ENCODE results near the gene NUP133. TPM values are rescaled to one million over a fixed set of nuclear protein-coding genes. Genes with fewer than 3 reads are reported as not detected.

Gene NUP133
- total and polyA plus RNA-seq, 2 donors (not counting 1 experiment from before 2014, with no cell fraction given), result 10.5 to 50.5 TPM

DNA sequence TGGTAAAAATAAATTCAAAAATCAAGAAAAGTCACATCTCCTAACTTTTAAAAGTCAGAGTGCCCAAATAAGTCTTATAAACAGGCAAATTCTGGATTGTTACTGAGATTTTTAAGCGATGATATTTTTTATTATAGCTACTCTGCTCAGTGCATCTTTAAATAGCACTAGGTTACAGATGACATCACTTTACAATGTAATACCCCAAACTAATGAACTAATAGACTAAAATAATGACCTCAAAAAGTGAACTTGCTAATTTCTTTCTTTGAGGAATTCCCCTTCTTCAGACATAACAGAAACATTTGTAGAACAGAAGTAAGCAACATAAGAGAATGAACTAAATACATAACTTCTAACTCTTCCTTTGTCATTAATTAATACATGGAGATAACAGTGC is 41.3 kb downstream of the NUP133 start:
- no peak for DNase-seq
- no CpG with 5 or more reads among the region's 1 CpG for WGBS (ENCODE audit: insufficient coverage)
- H3K9me3 Mint-ChIP-seq (ENCODE audit: insufficient read depth), result no peaks in the 10 kb centered on the region
- Histone ChIP-seq H3K9me3 (ENCODE audit: control extremely low read depth in 1 of 3, control insufficient read depth in 2 of 3, insufficient read depth in 1 of 3, low read length in 2 of 3) (no peaks in the 10 kb centered on the region), H3K36me3 (replicated peaks in 1 of 2; ENCODE audit: control extremely low read depth in 1 of 2, control insufficient read depth in 1 of 2, extremely low read depth in 1 of 2, insufficient read depth in 2 of 2, low read length in 1 of 2) (peaks cover 21 to 82% of the 10 kb centered on the region in 2 experiments), H3K4me1 (ENCODE audit: control insufficient read depth in 2 of 2, insufficient read depth in 2 of 2, low read length in 2 of 2) (no peaks in the 10 kb centered on the region), H4K20me1 (ENCODE audit: control insufficient read depth, insufficient read depth, low read length, poor library complexity, severe bottlenecking) (no peaks in the 10 kb centered on the region), H3K27ac (ENCODE audit: low read length in 2 of 2) (no peak overlapping the region), H3K79me2 (ENCODE audit: control insufficient read depth, insufficient read depth, low read length) (no peaks in the 10 kb centered on the region), H2AFZ (ENCODE audit: insufficient read depth, low read depth, low read length, poor library complexity, severe bottlenecking) (no peak overlapping the region), H3K4me3 (ENCODE audit: control extremely low read depth in 1 of 5, extremely low read depth in 1 of 5, insufficient read depth in 1 of 5, low read depth in 2 of 5, low read length in 4 of 5) (no peak overlapping the region), H3K9ac (ENCODE audit: low read length) (no peak overlapping the region), H3K4me2 (replicated peaks; ENCODE audit: low read depth, low read length, poor library complexity, severe bottlenecking) (no peak overlapping the region), H3K27me3 (replicated peaks in 1 of 4; ENCODE audit: control extremely low read depth in 1 of 4, control insufficient read depth in 3 of 4, insufficient read depth in 4 of 4, low read length in 3 of 4) (no peaks in the 10 kb centered on the region)
- POLR2A ChIA-PET, result no interaction called here
- TF ChIP-seq EZH2 (IDR thresholded peaks at IDR 0.05; ENCODE audit: borderline replicate concordance, insufficient read depth, low read depth, low read length, poor library complexity, severe bottlenecking), result no peak
- TF ChIP-seq CTCF (IDR thresholded peaks at IDR 0.05), result no peak
- no peaks in the 10 kb centered on the region for H3K27me3 Mint-ChIP-seq
- CTCF ChIA-PET, result interaction anchor here (0.6 to 7.5 kb wide), 2 partner anchors 9 to 14 kb away, joined by 3 to 47 read pairs; no protein-coding TSS in a partner anchor
- peak overlapping the region; percentile 22 for H3K27ac Mint-ChIP-seq
- H3K4me1 Mint-ChIP-seq, result peaks cover 4% of the 10 kb centered on the region
- H3K4me3 Mint-ChIP-seq, result no peak overlapping the region
- intact Hi-C loops (cut with micrococcal nuclease), result no loop called here
- ATAC-seq (ENCODE audit: low read depth), result no peak

- no peak overlapping the region for H3K4me3 Mint-ChIP-seq
- intact Hi-C loops (cut with micrococcal nuclease), result no loop called here
- Histone ChIP-seq H3K4me3 (ENCODE audit: control extremely low read depth in 1 of 5, extremely low read depth in 1 of 5, insufficient read depth in 1 of 5, low read depth in 2 of 5, low read length in 4 of 5) (no peak overlapping the region), H3K4me2 (replicated peaks; ENCODE audit: low read depth, low read length, poor library complexity, severe bottlenecking) (no peak overlapping the region), H3K9me3 (ENCODE audit: control extremely low read depth in 1 of 3, control insufficient read depth in 2 of 3, insufficient read depth in 1 of 3, low read length in 2 of 3) (no peaks in the 10 kb centered on the region), H3K4me1 (ENCODE audit: control insufficient read depth in 2 of 2, insufficient read depth in 2 of 2, low read length in 2 of 2) (no peaks in the 10 kb centered on the region), H3K9ac (ENCODE audit: low read length) (no peak overlapping the region), H3K27me3 (replicated peaks in 1 of 4; ENCODE audit: control extremely low read depth in 1 of 4, control insufficient read depth in 3 of 4, insufficient read depth in 4 of 4, low read length in 3 of 4) (no peaks in the 10 kb centered on the region), H3K27ac (ENCODE audit: low read length in 2 of 2) (no peak overlapping the region), H3K36me3 (replicated peaks in 1 of 2; ENCODE audit: control extremely low read depth in 1 of 2, control insufficient read depth in 1 of 2, extremely low read depth in 1 of 2, insufficient read depth in 2 of 2, low read length in 1 of 2) (peaks cover 14 to 79% of the 10 kb centered on the region in 2 experiments), H3K79me2 (ENCODE audit: control insufficient read depth, insufficient read depth, low read length) (no peaks in the 10 kb centered on the region), H2AFZ (ENCODE audit: insufficient read depth, low read depth, low read length, poor library complexity, severe bottlenecking) (no peak overlapping the region), H4K20me1 (ENCODE audit: control insufficient read depth, insufficient read depth, low read length, poor library complexity, severe bottlenecking) (no peaks in the 10 kb centered on the region)
- peaks cover 4% of the 10 kb centered on the region for H3K4me1 Mint-ChIP-seq
- H3K9me3 Mint-ChIP-seq (ENCODE audit: insufficient read depth), result no peaks in the 10 kb centered on the region
- H3K27me3 Mint-ChIP-seq, result no peaks in the 10 kb centered on the region
- ChIA-PET CTCF (interaction anchor here (2.3 kb wide), 1 partner anchor 17 kb away, joined by 10 read pairs; no protein-coding TSS in a partner anchor), POLR2A (no interaction called here)
- ATAC-seq (ENCODE audit: low read depth) (no peak), DNase-seq (no peak)
- WGBS (ENCODE audit: insufficient coverage), result 98% methylated on average over 5 of the region's 8 CpGs
- no peak overlapping the region for H3K27ac Mint-ChIP-seq
- no peak for TF ChIP-seq CTCF (IDR thresholded peaks at IDR 0.05)
- no peak for TF ChIP-seq EZH2 (IDR thresholded peaks at IDR 0.05; ENCODE audit: borderline replicate concordance, insufficient read depth, low read depth, low read length, poor library complexity, severe bottlenecking)
These were observed 43.5 kb downstream of the NUP133 start for GRCh38 chr1:229464672-229465071.
